Measurements from ENCODE around the gene NXF1.

Gene NXF1

GRCh38 chr11:62852523-62853188 lies 47.4 kb upstream of the NXF1 start:
- peak overlapping the region; percentile 96 for H3K27ac ChIP-seq
- peak overlapping the region; percentile 89 for H3K4me2 ChIP-seq
- H3K4me3 ChIP-seq (IDR thresholded peaks at IDR 0.05; ENCODE audit: insufficient read depth, low read depth, low read length), result no peak overlapping the region
- no peak overlapping the region for H2AFZ ChIP-seq (ENCODE audit: low read depth)
- peak overlapping the region; percentile 99; the same call in 1 of the 2 replicates for H3K9ac ChIP-seq
- peaks cover 55% of the 10 kb centered on the region for H3K4me1 ChIP-seq (ENCODE audit: low read depth, poor library complexity, severe bottlenecking)
- TF ChIP-seq CTCF (conservative IDR thresholded peaks at IDR 0.05; ENCODE audit: low read depth, low read length), result no peak
- peaks cover 27% of the 10 kb centered on the region for H4K20me1 ChIP-seq (ENCODE audit: insufficient read depth)
- H3K27me3 ChIP-seq (ENCODE audit: insufficient read depth, low read depth), result no peaks in the 10 kb centered on the region
- peaks cover 52% of the 10 kb centered on the region for H3K79me2 ChIP-seq (ENCODE audit: insufficient read depth, low read depth)
- H3K36me3 ChIP-seq (ENCODE audit: insufficient read depth), result peaks cover 28% of the 10 kb centered on the region

- Histone ChIP-seq H2AFZ (ENCODE audit: low read depth) (no peak overlapping the region), H3K4me1 (ENCODE audit: low read depth, poor library complexity, severe bottlenecking) (peaks cover 49% of the 10 kb centered on the region), H3K9ac (no peak overlapping the region; the same call in 1 of the 2 replicates), H3K79me2 (ENCODE audit: insufficient read depth, low read depth) (peaks cover 46% of the 10 kb centered on the region), H3K4me3 (IDR thresholded peaks at IDR 0.05; ENCODE audit: insufficient read depth, low read depth, low read length) (no peak overlapping the region), H3K27me3 (ENCODE audit: insufficient read depth, low read depth) (no peaks in the 10 kb centered on the region), H4K20me1 (ENCODE audit: insufficient read depth) (peaks cover 27% of the 10 kb centered on the region), H3K36me3 (ENCODE audit: insufficient read depth) (peaks cover 28% of the 10 kb centered on the region), H3K27ac (peak overlapping the region; percentile 96; the same call in 1 of the 2 replicates), H3K4me2 (no peak overlapping the region; the same call in 1 of the 2 replicates)
- no peak for TF ChIP-seq CTCF (conservative IDR thresholded peaks at IDR 0.05; ENCODE audit: low read depth, low read length)
Measured at GRCh38 chr11:62851807-62852522, 46.7 kb upstream of the NXF1 start.

- Histone ChIP-seq H3K27me3 (ENCODE audit: insufficient read depth, low read depth) (no peaks in the 10 kb centered on the region), H3K79me2 (ENCODE audit: insufficient read depth, low read depth) (peaks cover 37% of the 10 kb centered on the region), H4K20me1 (ENCODE audit: insufficient read depth) (peaks cover 27% of the 10 kb centered on the region), H3K4me1 (ENCODE audit: low read depth, poor library complexity, severe bottlenecking) (peaks cover 49% of the 10 kb centered on the region), H3K36me3 (ENCODE audit: insufficient read depth) (peaks cover 28% of the 10 kb centered on the region), H3K9ac (no peak overlapping the region; the same call in 1 of the 2 replicates), H3K27ac (peak overlapping the region; percentile 96; the same call in 1 of the 2 replicates), H3K4me3 (IDR thresholded peaks at IDR 0.05; ENCODE audit: insufficient read depth, low read depth, low read length) (no peak overlapping the region), H2AFZ (ENCODE audit: low read depth) (no peak overlapping the region), H3K4me2 (no peak overlapping the region)
- no peak for TF ChIP-seq CTCF (conservative IDR thresholded peaks at IDR 0.05; ENCODE audit: low read depth, low read length)
Measured at GRCh38 chr11:62850911-62851806, 45.9 kb upstream of the NXF1 start.

GRCh38 chr11:62847767-62848314 lies 42.6 kb upstream of the NXF1 start:
- Histone ChIP-seq H3K79me2 (ENCODE audit: insufficient read depth, low read depth) (peaks cover 6% of the 10 kb centered on the region; the same call in 1 of the 2 replicates), H3K9ac (no peak overlapping the region), H3K4me1 (ENCODE audit: low read depth, poor library complexity, severe bottlenecking) (peaks cover 47% of the 10 kb centered on the region), H3K4me2 (no peak overlapping the region), H3K27me3 (ENCODE audit: insufficient read depth, low read depth) (no peaks in the 10 kb centered on the region), H3K36me3 (ENCODE audit: insufficient read depth) (peaks cover 2% of the 10 kb centered on the region; the same call in 1 of the 2 replicates), H4K20me1 (ENCODE audit: insufficient read depth) (peaks cover 6% of the 10 kb centered on the region; the same call in 1 of the 2 replicates), H3K4me3 (IDR thresholded peaks at IDR 0.05; ENCODE audit: insufficient read depth, low read depth, low read length) (no peak overlapping the region), H2AFZ (ENCODE audit: low read depth) (no peak overlapping the region), H3K27ac (no peak overlapping the region; the same call in 1 of the 2 replicates)
- no peak for TF ChIP-seq CTCF (conservative IDR thresholded peaks at IDR 0.05; ENCODE audit: low read depth, low read length)

Measured in KMS-11 (cell line).